HepG2 (cell line): ENCODE measurements around the gene RTEL1. TPM values are rescaled to one million over a fixed set of nuclear protein-coding genes. Genes with fewer than 3 reads are reported as not detected.
A peak's percentile ranks its signal among the peaks of the same experiment; 100 is the strongest.

Source experiments
- HMGXB4 ChIP-seq, 2 experiments: sonication (generic) in 1 of 2; formaldehyde crosslinking in 1 of 2; IDR thresholded peaks; 2 replicates each; pipeline versions ENCODE4 v1.4.0 to v1.6.1; 2018 to 2020; ENCODE audit warnings: missing genetic modification reagents in 2 of 2, borderline replicate concordance in 1 of 2, low read depth in 1 of 2, mild to moderate bottlenecking in 1 of 2, missing biosample characterization in 1 of 2
- LCORL ChIP-seq, 2 experiments: fragments of 450-650 bp in 1 of 2; sonication (generic) in 1 of 2; formaldehyde crosslinking in 1 of 2; IDR thresholded peaks; 2 replicates each; pipeline versions ENCODE4 v1.5.0 to v1.6.1; 2017 to 2020; ENCODE audit warnings: antibody characterized with exemption in 1 of 2, missing genetic modification reagents in 1 of 2
- MAFG ChIP-seq: sonication (generic); formaldehyde crosslinking; IDR thresholded peaks from 2 replicates; pipeline ENCODE4 v1.5.1; 2020; ENCODE audit warnings: mild to moderate bottlenecking, missing genetic modification reagents
- MTF1 ChIP-seq: sonication (generic); formaldehyde crosslinking; IDR thresholded peaks from 2 replicates; pipeline ENCODE4 v1.5.0; 2020; ENCODE audit warnings: missing genetic modification reagents
- NKX3-1 ChIP-seq: sonication (generic); formaldehyde crosslinking; IDR thresholded peaks from 2 replicates; pipeline ENCODE4 v1.5.0; 2020; ENCODE audit warnings: missing genetic modification reagents
- PRDM15 ChIP-seq: sonication (generic); formaldehyde crosslinking; IDR thresholded peaks from 2 replicates; pipeline ENCODE4 v1.4.0; 2020; ENCODE audit warnings: missing genetic modification reagents
- ZMAT3 ChIP-seq: sonication (generic); formaldehyde crosslinking; conservative IDR thresholded peaks from 2 replicates; pipeline ENCODE4 v1.7.0; 2021; ENCODE audit warnings: missing genetic modification reagents
- ZNF24 ChIP-seq: fragments of 450-650 bp; IDR thresholded peaks from 2 replicates; pipeline ENCODE4 v1.6.1; 2017; ENCODE audit warnings: antibody characterized with exemption, mild to moderate bottlenecking
- ZNF256 ChIP-seq: sonication (generic); formaldehyde crosslinking; conservative IDR thresholded peaks from 2 replicates; pipeline ENCODE4 v1.4.0; 2020; ENCODE audit warnings: missing genetic modification reagents
- ZNF337 ChIP-seq: sonication (generic); formaldehyde crosslinking; IDR thresholded peaks from 2 replicates; pipeline ENCODE4 v1.5.1; 2020; ENCODE audit warnings: missing genetic modification reagents, low read depth, mild to moderate bottlenecking, borderline replicate concordance
- ZNF343 ChIP-seq: sonication (generic); formaldehyde crosslinking; IDR thresholded peaks from 2 replicates; pipeline ENCODE4 v1.4.0; 2020; ENCODE audit warnings: mild to moderate bottlenecking, missing genetic modification reagents
- ZNF468 ChIP-seq: sonication (generic); formaldehyde crosslinking; IDR thresholded peaks from 2 replicates; pipeline ENCODE4 v1.8.0; 2022; ENCODE audit warnings: mild to moderate bottlenecking, moderate library complexity, missing genetic modification reagents
- ZNF512B ChIP-seq: sonication (generic); formaldehyde crosslinking; IDR thresholded peaks from 2 replicates; pipeline ENCODE4 v1.5.1; 2020; ENCODE audit warnings: missing genetic modification reagents, mild to moderate bottlenecking, borderline replicate concordance
- ZNF543 ChIP-seq: sonication (generic); formaldehyde crosslinking; IDR thresholded peaks from 2 replicates; pipeline ENCODE4 v1.4.0; 2020; ENCODE audit warnings: mild to moderate bottlenecking, missing genetic modification reagents
- ZNF629 ChIP-seq: sonication (generic); formaldehyde crosslinking; conservative IDR thresholded peaks from 2 replicates; pipeline ENCODE4 v1.5.0; 2020; ENCODE audit warnings: missing genetic modification reagents
- ZNF775 ChIP-seq: sonication (generic); formaldehyde crosslinking; IDR thresholded peaks from 2 replicates; pipeline ENCODE4 v1.4.0; 2020; ENCODE audit warnings: missing genetic modification reagents, mild to moderate bottlenecking, moderate library complexity, borderline replicate concordance
- ZNF780A ChIP-seq: sonication (generic); formaldehyde crosslinking; IDR thresholded peaks from 2 replicates; pipeline ENCODE4 v1.8.0; 2022; ENCODE audit warnings: mild to moderate bottlenecking, missing genetic modification reagents, moderate library complexity
- polyA plus RNA-seq, 8 experiments: library from polyadenylated mRNA; depleted of rRNA in 3 of 8; stranded (reverse) in 7 of 8; unstranded in 1 of 8; fragments of >200 nt; fragmentation: Illumina TruSeq in 4 of 8; extraction: Trizol in 4 of 8; gene quantifications; 2 replicates each; pipeline versions ENCODE4 v1.2.1 to v1.2.3, GENCODE V29; 2011 to 2016; ENCODE audit warnings: low read depth in 4 of 8, missing spikeins in 1 of 8, mixed read lengths in 1 of 8; ENCODE audit not compliant: insufficient read depth in 1 of 8
- total RNA-seq, 5 experiments: library from RNA; depleted of rRNA; stranded (reverse); fragments of >200 nt; fragmentation: Illumina TruSeq; extraction: Trizol; gene quantifications; 2 replicates each; pipeline ENCODE4 v1.2.3, GENCODE V29; 2016; ENCODE audit warnings: low read depth in 1 of 5
- TF ChIP-seq, protein P1 (sequence below): sonication (generic); formaldehyde crosslinking; IDR thresholded peaks from 2 replicates; pipeline ENCODE4 v1.8.1; 2023; ENCODE audit warnings: mild to moderate bottlenecking, moderate library complexity, missing genetic modification reagents

The RTEL1 gene
- total and polyA plus RNA-seq, 2 of the 13 experiments (the other 11 are each of a cell fraction or from before 2014, with no cell fraction given) = 21.8 to 36.4 TPM

DNA sequence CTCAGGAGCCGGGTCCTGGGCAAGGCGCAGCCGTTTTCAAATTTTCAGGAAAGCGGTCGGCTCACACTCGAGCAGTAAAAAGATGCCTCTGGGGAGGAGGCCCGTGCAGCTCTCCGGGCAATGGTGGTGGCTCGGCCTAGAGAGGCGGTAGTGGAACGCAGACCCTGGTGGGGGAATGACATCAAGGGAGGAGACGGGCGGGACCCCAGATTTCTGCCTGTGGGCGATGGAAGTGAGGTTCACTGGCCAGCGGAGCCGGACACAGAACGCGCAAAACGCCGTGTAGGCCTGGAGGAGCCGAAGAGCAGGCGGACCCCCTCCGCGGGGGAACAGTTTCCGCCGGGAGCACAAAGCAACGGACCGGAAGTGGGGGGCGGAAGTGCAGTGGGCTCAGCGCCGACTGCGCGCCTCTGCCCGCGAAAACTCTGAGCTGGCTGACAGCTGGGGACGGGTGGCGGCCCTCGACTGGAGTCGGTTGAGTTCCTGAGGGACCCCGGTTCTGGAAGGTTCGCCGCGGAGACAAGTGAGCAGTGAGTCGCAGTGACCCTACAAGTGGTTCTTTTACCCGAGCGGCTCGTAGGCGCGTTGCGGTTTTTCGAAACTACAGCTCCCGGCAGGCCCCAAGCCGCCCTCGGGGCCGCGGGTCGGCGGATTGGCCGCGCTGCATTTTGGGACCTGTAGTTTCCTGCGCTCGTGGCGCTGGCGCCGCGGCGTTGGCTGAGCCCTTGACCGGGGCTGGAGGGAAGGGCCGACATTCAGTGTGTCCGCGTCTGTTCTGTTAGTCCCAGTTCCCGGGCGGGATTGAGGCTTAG, at the start of gene RTEL1 (continued):
- peak; percentile 75; the same call in 1 of the 2 replicates for TF ChIP-seq PRDM15 (CRISPR knock-in tag)
- no peak for TF ChIP-seq MAFG (CRISPR knock-in tag)
- peak; percentile 69 for TF ChIP-seq ZMAT3 (CRISPR knock-in tag)
- no peak; the same call in 1 of the 2 replicates for TF ChIP-seq ZNF337 (CRISPR knock-in tag)
- TF ChIP-seq ZNF543 (CRISPR knock-in tag) = peak; percentile 90
- TF ChIP-seq ZNF343 = peak; percentile 62; the same call in 1 of the 2 replicates
- TF ChIP-seq, protein P1, sequence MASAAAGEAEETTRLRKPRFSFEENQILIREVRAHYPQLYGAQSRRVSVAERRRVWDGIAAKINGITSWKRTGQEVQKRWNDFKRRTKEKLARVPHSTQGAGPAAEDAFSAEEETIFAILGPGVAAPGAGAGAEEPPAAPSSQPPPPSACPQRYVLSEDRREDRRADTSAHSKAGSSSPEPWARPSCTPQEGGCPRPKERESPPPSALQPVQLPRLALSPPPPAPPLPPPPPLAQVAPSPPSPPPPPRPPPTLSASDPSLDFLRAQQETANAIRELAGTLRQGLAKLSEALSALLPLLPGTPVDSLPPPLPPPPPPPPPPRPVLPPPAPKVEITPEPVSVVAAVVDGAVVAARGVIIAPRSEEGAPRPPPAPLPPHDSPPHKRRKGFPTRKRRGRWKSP = peak; percentile 88; the same call in 1 of the 2 replicates
- TF ChIP-seq LCORL (IDR thresholded peaks at IDR 0.05) = no peak; the same call in 1 of the 2 replicates
- TF ChIP-seq LCORL (CRISPR knock-in tag; IDR thresholded peaks at IDR 0.05) = peak; percentile 84; the same call in 1 of the 2 replicates
- TF ChIP-seq ZNF256 (CRISPR knock-in tag) = peak; percentile 98
- no peak; the same call in 1 of the 2 replicates for TF ChIP-seq ZNF780A (CRISPR knock-in tag)
- TF ChIP-seq ZNF512B = no peak
- TF ChIP-seq ZNF775 (CRISPR knock-in tag) = no peak
- TF ChIP-seq ZNF24 = no peak
- TF ChIP-seq MTF1 = peak; percentile 92
- TF ChIP-seq ZNF629 (CRISPR knock-in tag) = peak; percentile 69
- TF ChIP-seq ZNF468 (CRISPR knock-in tag) = peak; percentile 92
- peak; percentile 91 to 96 for TF ChIP-seq HMGXB4 (CRISPR knock-in tag; IDR thresholded peaks at IDR 0.05; ENCODE audit: borderline replicate concordance in 1 of 2, low read depth in 1 of 2)
- TF ChIP-seq NKX3-1 (CRISPR knock-in tag) = peak; percentile 97
